ENCODE results near the gene KCTD15.
A peak's percentile ranks its signal among the peaks of the same experiment; 100 is the strongest.

KCTD15 gene

DNA sequence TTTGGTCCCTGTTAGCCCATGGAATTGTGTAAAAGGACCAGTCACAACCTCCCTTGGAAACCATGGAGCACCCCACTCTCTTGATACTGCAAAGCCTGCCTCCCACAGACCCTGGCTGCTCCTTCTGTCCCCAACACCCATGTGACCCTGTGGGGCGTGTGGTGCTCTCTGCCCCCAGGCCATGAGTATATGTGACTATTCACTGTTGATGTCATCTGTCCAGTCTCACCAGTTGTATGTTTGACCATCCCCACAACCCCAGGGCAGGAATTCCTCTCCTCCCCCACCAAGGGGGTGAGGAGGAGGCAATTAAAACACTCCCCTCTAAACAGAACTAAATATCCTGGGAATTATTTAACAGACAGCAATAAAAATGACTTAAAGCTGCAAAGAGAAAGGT, 35.2 kb downstream of the KCTD15 start:
- no peak overlapping the region for H3K27ac Mint-ChIP-seq
- no peaks in the 10 kb centered on the region for H3K4me1 Mint-ChIP-seq
- H3K4me3 Mint-ChIP-seq: no peak overlapping the region
- no peaks in the 10 kb centered on the region for H3K9me3 Mint-ChIP-seq
- no peak for ATAC-seq
- peaks cover 33% of the 10 kb centered on the region for H3K27me3 Mint-ChIP-seq
- H3K36me3 Mint-ChIP-seq: no peaks in the 10 kb centered on the region

DNA sequence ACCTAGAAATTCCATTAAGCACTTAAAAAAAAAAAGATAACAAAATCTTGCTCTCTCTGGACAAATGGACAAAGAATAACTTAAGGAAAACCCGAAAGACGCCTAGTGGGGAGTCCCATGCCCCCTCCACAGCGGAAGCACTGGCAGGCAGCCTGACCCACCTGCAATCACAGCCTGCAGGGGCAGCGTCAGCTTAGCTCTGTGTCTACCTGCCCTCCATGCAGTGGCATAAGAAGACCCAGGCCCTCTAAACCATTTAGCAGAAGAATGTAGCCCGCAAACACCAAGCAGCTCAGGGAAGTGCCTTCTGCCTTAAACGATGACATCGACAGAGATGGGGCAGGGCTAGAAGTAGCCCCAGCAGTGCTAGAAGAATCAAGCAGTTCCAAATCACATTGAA, 36.0 kb downstream of the KCTD15 start:
- H3K27ac Mint-ChIP-seq: no peak overlapping the region
- no peaks in the 10 kb centered on the region for H3K9me3 Mint-ChIP-seq
- H3K4me1 Mint-ChIP-seq: no peaks in the 10 kb centered on the region
- no peaks in the 10 kb centered on the region for H3K36me3 Mint-ChIP-seq
- no peak overlapping the region for H3K4me3 Mint-ChIP-seq
- peaks cover 31% of the 10 kb centered on the region for H3K27me3 Mint-ChIP-seq
- no peak for ATAC-seq

DNA sequence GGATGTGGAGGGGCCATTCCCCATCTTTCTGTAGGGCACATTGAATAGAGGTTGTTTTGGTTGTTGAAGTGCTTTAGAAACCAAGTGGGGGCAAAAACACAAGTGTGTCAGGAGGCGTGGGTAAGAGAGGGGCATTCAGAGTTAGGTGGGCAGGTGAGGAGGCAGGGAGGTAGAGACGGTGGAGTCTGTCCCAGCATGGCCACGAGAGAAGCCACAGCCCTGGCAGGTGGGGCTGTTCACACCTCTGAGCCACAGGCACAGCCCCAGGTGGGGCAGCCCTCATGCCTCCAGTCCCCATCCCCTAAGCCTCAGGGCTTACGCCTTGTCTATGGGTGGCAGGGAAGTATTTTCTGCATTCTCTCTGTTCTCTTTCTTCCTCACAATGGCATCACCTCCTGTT, 43.7 kb downstream of the KCTD15 start:
- H3K4me3 Mint-ChIP-seq: no peak overlapping the region
- H3K27me3 Mint-ChIP-seq: peaks cover 51% of the 10 kb centered on the region
- no peaks in the 10 kb centered on the region for H3K4me1 Mint-ChIP-seq
- H3K27ac Mint-ChIP-seq: no peak overlapping the region
- peaks cover 4% of the 10 kb centered on the region for H3K9me3 Mint-ChIP-seq
- no peak for ATAC-seq
- peaks cover 6% of the 10 kb centered on the region for H3K36me3 Mint-ChIP-seq

DNA sequence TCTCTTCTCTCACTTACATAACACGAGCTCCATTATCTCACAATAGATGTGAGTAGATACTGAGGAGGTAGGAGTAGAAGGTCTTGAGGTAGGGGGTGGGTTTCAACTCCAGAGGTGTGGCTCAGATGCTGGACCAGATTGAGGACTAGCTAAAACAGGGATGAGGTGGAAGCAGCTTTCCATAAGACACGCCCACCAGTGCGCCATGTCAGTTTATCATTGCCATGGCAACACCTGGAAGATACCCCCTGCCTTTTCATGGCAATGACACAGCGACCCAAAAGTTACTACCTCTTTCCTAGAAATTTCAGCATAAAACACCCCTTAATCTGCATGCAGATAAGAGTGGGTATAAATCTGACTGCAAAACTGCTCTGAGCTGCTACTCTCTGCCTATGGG, 44.1 kb downstream of the KCTD15 start:
- ATAC-seq: no peak
- H3K4me1 Mint-ChIP-seq: no peaks in the 10 kb centered on the region
- peaks cover 55% of the 10 kb centered on the region for H3K27me3 Mint-ChIP-seq
- H3K27ac Mint-ChIP-seq: no peak overlapping the region
- H3K4me3 Mint-ChIP-seq: no peak overlapping the region
- peaks cover 4% of the 10 kb centered on the region for H3K9me3 Mint-ChIP-seq
- H3K36me3 Mint-ChIP-seq: peaks cover 7% of the 10 kb centered on the region

DNA sequence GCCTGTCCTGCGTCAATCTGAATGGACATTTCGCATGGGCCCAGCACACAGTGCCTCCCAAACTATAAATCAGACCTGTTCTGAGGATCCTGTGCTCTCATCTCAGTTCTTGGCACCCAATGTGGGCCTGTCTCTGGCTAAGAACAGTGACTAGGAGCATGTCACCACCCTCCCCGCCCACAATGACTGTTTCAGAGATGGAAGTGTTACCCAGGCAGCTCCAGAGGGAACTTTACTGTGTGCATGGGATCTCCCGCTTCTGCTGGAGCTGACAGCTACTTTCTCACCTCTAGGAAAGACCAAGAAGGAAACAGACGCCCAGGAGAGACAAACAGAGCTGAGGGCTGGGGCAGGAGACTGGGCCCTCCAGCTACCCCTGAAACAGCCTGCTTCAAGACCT, 45.0 kb downstream of the KCTD15 start:
- Mint-ChIP-seq H3K4me3 (no peak overlapping the region), H3K4me1 (no peaks in the 10 kb centered on the region), H3K27me3 (peaks cover 56% of the 10 kb centered on the region), H3K27ac (no peak overlapping the region), H3K36me3 (peaks cover 7% of the 10 kb centered on the region), H3K9me3 (peaks cover 4% of the 10 kb centered on the region)
- ATAC-seq: no peak

DNA sequence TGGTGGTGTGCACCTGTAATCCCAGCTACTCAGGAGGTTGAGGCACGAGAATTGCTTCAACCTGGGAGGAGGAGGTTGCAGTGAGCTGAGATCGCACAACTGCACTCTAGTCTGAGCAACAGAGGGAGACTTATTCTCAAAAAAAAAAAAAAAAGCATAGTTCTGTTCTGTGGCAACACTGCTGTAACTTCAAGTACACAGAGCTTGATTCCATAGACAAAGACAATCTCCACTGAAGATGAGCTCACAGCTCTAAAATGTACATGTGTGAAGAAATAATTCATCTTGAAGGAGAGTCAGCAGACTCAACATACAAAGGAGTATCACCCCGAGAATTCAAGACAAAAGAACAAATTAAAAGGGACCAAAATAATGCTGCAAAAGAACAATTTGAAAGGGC, 47.8 kb downstream of the KCTD15 start:
- H3K4me1 Mint-ChIP-seq: no peaks in the 10 kb centered on the region
- peaks cover 4% of the 10 kb centered on the region for H3K9me3 Mint-ChIP-seq
- no peak overlapping the region for H3K27ac Mint-ChIP-seq
- no peak overlapping the region for H3K4me3 Mint-ChIP-seq
- peaks cover 56% of the 10 kb centered on the region for H3K27me3 Mint-ChIP-seq
- peaks cover 7% of the 10 kb centered on the region for H3K36me3 Mint-ChIP-seq
- no peak for ATAC-seq

DNA sequence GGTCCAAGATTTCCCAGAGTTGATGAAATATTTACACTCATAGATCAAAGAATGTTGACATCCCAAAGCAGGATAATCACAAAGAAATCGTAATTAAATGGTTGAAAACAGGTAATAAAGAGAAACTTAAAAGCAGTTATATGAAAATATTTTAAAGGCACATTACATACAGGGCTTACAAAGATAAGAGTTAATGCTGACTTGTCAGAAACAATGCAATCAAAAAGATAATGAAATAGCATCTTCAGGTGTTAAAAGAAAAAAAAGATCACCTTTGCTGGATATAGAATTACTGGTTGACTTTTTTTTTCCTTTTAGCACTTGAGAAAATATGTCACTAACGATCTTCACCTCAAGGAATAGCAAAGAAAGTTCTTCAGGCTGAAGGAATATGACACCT, 48.8 kb downstream of the KCTD15 start:
- Mint-ChIP-seq H3K4me3 (no peak overlapping the region), H3K4me1 (no peaks in the 10 kb centered on the region), H3K9me3 (peaks cover 9% of the 10 kb centered on the region), H3K27ac (no peak overlapping the region), H3K36me3 (peaks cover 7% of the 10 kb centered on the region), H3K27me3 (peaks cover 48% of the 10 kb centered on the region)
- no peak for ATAC-seq

DNA sequence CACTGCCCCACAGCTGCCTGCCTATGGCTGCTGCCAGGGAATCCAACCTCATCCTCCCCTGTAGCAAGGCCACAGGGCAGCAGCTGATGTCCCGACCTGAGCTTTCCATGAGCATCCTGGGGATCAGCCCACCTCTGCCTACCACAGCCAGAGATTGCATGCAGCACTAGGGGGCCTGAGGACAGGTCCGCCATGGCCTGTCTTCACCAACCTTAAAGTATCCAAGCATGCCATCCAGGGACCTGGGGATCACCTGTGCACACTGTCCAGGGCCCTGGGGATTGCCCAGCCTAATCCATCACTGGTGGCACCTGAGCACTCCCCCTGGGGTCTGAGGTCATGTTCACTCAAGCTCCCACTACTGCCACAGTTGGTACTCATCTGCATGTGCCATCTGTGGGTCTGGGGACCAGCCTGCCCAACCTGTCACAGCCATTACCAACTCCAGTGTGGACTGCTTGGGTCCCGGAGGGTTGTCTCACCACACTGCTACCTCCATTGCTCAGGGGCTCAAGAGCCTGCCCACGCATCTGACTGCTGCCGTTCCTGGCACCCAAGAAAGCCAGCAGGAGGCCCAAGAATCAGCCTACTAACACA, 53.0 kb downstream of the KCTD15 start:
- H3K9me3 Mint-ChIP-seq: peaks cover 16% of the 10 kb centered on the region
- no peaks in the 10 kb centered on the region for H3K4me1 Mint-ChIP-seq
- no peak for ATAC-seq
- H3K27me3 Mint-ChIP-seq: peaks cover 12% of the 10 kb centered on the region
- no peak overlapping the region for H3K4me3 Mint-ChIP-seq
- H3K36me3 Mint-ChIP-seq: peaks cover 7% of the 10 kb centered on the region
- no peak overlapping the region for H3K27ac Mint-ChIP-seq

DNA sequence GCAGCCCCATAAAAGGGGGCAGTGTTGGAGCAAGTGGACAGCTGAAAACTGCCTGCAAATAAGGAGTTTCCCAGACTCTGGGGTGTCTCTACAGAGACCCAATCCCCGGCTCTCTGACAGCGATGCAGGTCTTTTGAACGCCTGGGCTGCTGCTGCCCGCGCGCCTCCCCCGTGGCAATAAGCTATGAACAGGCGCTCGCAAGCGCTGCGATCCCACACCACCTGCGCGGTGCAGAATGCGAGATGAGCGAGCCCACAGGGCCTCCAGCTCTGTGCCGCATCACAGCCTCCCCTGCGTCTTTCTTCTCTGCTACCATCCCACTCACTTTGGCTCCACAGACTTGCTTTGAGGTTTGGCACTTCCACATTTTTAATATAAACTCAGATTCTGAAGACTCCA, 62.3 kb downstream of the KCTD15 start:
- H3K9me3 Mint-ChIP-seq: peaks cover 5% of the 10 kb centered on the region
- H3K4me3 Mint-ChIP-seq: no peak overlapping the region
- no peaks in the 10 kb centered on the region for H3K4me1 Mint-ChIP-seq
- no peaks in the 10 kb centered on the region for H3K36me3 Mint-ChIP-seq
- H3K27ac Mint-ChIP-seq: no peak overlapping the region
- ATAC-seq: no peak
- no peaks in the 10 kb centered on the region for H3K27me3 Mint-ChIP-seq

DNA sequence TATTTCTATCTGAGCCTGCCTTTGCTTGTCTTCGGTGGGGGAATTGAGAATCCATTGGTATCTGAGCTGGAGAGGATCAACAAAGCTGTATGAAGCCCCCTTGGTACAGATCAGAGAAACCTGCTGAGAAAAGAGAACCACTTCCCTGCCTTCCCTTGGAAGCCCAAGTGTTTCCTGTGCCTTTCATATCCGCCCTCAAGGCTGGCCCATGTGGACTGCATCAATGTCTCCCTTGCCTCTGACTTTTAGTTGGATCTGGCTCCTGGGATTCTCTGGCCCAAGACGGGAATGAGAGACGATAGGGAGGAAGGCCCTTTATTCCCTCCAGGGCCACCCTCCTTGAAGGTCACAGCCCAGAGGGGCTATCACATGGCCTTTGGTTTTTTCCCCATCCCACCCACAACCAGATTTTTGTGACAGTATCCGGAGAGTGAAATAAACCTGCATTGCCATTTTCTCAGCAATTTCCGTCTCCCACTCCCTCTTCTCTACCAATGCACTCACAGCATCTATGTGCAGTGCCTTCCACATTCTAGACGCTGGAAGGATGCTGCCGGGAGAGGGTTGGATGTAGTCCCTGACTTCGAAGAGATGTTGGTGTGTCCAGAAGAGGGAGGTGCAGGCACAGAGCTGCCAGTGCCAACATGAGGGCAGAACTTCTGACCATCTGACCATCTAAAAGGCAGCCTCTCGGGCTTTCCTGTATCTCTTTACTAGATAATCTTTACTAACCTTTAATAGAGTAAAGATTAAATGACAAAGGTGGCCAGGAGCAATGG, 63.8 kb downstream of the KCTD15 start:
- H3K27ac Mint-ChIP-seq: no peak overlapping the region
- H3K4me3 Mint-ChIP-seq: no peak overlapping the region
- no peaks in the 10 kb centered on the region for H3K27me3 Mint-ChIP-seq
- ATAC-seq: no peak
- no peaks in the 10 kb centered on the region for H3K4me1 Mint-ChIP-seq
- no peaks in the 10 kb centered on the region for H3K36me3 Mint-ChIP-seq
- H3K9me3 Mint-ChIP-seq: peaks cover 5% of the 10 kb centered on the region

DNA sequence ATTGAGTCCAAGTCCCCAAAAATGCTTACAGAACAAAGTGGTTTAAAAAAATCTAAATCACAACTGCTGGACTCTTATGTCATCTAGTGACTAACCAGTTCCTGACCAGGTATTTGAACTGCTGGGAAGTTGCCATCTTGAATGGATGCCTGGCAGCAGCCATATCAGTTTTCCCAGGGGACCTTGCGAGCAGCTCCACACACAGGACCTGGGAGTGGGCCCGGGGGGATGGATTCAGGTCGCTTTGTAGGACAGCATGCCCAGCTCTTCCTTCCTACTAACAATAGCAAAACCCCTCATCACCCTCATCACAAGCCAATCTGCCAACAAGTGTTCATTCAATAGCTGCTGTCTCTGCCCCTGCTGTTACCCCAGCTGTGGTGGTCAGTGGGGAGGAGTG, 65.3 kb downstream of the KCTD15 start:
- Mint-ChIP-seq H3K27ac (no peak overlapping the region), H3K4me3 (no peak overlapping the region), H3K36me3 (no peaks in the 10 kb centered on the region), H3K9me3 (peaks cover 5% of the 10 kb centered on the region), H3K4me1 (no peaks in the 10 kb centered on the region), H3K27me3 (peaks cover 5% of the 10 kb centered on the region)
- no peak for ATAC-seq

DNA sequence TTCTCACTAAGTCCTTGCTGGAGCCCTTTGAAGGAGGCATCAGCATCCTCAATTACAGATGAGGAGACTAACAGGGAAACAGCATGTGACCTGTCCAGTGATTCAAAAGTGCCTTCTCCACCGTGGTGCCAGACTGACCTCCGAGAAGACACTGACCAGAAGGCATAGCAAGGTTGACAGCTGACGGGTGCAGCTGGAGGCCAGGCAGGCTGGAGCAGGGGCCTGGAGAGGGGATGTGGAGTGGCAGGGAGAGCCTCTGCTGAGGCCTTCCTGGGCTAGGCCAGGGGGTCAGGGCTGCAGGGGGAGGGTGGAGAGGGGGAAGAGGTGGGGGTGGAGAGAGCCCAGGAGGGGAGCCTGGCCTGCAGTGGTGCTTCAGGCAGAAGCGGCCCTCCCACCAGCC, 66.3 kb downstream of the KCTD15 start:
- H3K4me3 Mint-ChIP-seq: no peak overlapping the region
- H3K36me3 Mint-ChIP-seq: no peaks in the 10 kb centered on the region
- H3K9me3 Mint-ChIP-seq: peaks cover 5% of the 10 kb centered on the region
- H3K27me3 Mint-ChIP-seq: peaks cover 9% of the 10 kb centered on the region
- H3K4me1 Mint-ChIP-seq: no peaks in the 10 kb centered on the region
- ATAC-seq: peak; percentile 25
- no peak overlapping the region for H3K27ac Mint-ChIP-seq

DNA sequence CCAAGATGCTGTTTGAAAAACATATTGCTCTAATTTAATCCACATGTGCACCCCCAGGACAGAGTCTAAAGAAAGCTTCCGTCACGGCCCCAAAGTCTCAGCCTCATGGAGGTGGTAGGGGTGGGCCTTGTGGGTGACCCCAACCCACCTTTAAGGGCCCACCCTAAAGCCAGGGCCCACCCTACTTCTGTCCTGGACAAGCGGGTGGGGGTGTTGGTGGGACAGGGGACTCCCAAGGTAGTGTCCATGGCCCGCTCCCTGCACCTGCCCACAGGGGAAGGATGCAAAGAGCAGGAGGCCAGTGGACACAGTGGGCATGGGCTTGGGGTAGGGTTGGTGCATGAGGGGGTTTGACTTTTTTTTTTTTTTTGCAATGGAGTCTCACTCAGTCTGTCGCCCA, 66.8 kb downstream of the KCTD15 start:
- H3K27me3 Mint-ChIP-seq: peaks cover 13% of the 10 kb centered on the region
- no peaks in the 10 kb centered on the region for H3K36me3 Mint-ChIP-seq
- no peak overlapping the region for H3K4me3 Mint-ChIP-seq
- no peaks in the 10 kb centered on the region for H3K4me1 Mint-ChIP-seq
- ATAC-seq: no peak
- H3K9me3 Mint-ChIP-seq: peaks cover 2% of the 10 kb centered on the region
- H3K27ac Mint-ChIP-seq: no peak overlapping the region

DNA sequence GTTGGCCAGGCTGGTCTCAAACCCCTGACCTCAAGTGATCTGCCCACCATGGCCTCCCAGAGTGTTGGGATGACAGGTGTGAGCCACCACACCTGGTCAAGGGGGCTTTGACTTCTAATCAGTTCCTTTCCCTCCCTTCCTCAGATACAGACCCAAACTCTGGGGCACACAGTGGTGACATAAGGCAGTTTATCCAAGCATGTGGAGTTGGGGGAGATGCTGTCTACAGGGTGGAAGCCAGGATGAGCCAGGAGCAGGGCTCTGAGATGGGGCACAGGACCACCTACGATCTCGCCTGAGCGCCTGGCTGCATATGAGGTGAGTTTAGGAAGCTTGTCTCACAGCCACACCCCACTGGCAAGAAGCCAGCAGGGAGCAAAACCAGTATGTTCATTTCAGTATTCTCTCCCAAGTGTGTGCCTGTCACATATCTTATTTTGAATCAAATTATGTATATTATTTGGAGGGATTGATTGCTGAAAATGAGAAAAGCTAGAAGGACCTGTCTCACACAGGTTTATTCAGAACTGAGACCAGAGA, 67.7 kb downstream of the KCTD15 start:
- Mint-ChIP-seq H3K36me3 (no peaks in the 10 kb centered on the region), H3K9me3 (peaks cover 2% of the 10 kb centered on the region), H3K27ac (no peak overlapping the region), H3K27me3 (peaks cover 22% of the 10 kb centered on the region), H3K4me1 (no peaks in the 10 kb centered on the region), H3K4me3 (no peak overlapping the region)
- ATAC-seq: no peak

DNA sequence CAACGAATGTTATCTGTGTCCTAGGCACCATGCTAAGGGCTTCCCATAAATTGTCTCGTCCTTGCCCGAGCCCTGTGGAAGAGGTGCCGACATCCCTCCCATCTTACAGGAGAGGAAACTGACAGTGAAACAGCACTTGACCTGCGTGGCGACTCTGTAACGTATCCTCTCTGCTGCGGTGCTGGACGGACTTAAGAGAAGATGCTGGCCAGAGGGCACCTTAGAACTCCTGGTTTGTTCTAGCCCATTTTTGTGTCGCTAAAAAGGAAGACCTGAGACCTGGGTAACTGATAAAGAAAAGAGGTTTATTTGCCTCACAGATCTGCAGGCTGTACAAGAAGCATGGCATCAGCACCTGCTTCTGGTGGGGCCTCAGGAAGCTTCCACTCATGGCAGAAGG, 68.6 kb downstream of the KCTD15 start:
- H3K4me1 Mint-ChIP-seq: no peaks in the 10 kb centered on the region
- peaks cover 22% of the 10 kb centered on the region for H3K27me3 Mint-ChIP-seq
- no peaks in the 10 kb centered on the region for H3K36me3 Mint-ChIP-seq
- H3K4me3 Mint-ChIP-seq: no peak overlapping the region
- no peak overlapping the region for H3K27ac Mint-ChIP-seq
- ATAC-seq: no peak
- H3K9me3 Mint-ChIP-seq: peaks cover 2% of the 10 kb centered on the region
